AG09319 (cell line): ENCODE data around the gene MYH1.
"Not testable (repeated sequence)": the region's sequence is repeated elsewhere in the genome, so short reads cannot be mapped to it uniquely, and the experiment has no call there.

ENCODE experiments used
- DNase-seq: peaks from one replicate; pipeline ENCODE4 v3.0.0-alpha.2; 2010; ENCODE audit warnings: low read depth; ENCODE audit errors: extremely low read depth
- TF ChIP-seq, protein P1 (sequence below): IDR thresholded peaks from 2 replicates; pipeline ENCODE4 v1.5.1; 2011; ENCODE audit warnings: low read depth, mild to moderate bottlenecking, inconsistent platforms, low read length, moderate library complexity

MYH1 gene

DNA sequence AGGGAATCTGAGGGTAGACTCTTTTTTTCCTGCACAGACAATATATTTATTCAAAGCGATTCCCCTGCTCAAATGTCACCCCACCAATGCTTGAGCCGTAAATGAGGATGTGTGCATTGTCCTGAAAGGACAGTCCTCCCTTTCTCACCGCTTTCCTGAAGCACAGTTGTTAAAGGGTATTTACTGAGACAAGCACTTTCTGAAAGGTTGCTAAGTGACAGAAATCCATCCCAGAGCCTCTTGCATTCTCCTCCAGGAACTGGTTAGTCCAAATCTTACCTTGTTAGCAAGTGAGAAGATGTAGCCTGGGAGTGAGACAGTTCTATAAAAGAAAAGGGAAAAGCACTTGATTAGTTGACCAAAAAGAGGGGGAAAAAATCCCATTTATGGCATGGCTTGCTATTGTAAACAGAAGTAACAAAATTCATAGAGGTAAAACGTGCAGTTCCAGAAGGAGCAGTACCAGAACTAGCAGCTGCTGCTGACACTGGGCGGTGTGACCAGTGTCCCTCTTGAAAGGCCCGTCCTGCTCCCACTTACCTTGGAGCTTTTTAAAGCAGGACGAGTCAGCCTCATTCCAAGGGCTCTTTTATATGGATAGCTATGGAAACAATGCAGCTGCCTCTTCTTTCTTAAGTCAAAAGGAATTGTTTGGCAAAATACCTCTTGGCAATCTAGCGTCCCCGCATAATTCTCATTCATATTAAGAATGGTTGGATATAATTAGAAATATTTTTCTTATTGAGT lies 30.9 kb upstream of the MYH1 start, which contains the start of gene MYH2:
TSS of gene MYH2 (minus strand) at position 563 of the 747 bp plus-strand sequence. CDS start 1,738 bp downstream, outside the sequence.
- TF ChIP-seq, protein P1, sequence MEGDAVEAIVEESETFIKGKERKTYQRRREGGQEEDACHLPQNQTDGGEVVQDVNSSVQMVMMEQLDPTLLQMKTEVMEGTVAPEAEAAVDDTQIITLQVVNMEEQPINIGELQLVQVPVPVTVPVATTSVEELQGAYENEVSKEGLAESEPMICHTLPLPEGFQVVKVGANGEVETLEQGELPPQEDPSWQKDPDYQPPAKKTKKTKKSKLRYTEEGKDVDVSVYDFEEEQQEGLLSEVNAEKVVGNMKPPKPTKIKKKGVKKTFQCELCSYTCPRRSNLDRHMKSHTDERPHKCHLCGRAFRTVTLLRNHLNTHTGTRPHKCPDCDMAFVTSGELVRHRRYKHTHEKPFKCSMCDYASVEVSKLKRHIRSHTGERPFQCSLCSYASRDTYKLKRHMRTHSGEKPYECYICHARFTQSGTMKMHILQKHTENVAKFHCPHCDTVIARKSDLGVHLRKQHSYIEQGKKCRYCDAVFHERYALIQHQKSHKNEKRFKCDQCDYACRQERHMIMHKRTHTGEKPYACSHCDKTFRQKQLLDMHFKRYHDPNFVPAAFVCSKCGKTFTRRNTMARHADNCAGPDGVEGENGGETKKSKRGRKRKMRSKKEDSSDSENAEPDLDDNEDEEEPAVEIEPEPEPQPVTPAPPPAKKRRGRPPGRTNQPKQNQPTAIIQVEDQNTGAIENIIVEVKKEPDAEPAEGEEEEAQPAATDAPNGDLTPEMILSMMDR = no peak
- no peak for DNase-seq

DNA sequence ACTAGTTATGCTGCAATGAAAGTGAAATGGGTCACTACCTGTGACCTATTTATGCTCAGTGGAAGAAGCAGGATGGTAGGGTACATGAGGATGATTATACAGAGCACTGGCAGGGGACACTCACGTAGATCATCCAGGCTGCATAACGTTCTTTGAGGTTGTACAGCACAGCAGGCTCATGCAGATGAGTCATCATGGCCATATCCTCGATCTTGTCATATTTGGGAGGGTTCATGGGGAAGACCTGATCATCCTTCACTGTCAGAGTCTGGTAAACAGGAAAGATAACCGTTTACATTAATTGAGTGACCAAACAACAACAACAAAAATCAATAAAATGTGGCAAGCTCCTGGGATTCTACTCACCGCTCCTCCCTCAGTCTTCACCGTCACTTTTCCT lies 29.0 kb upstream of the MYH1 start:
- DNase-seq = no peak
- TF ChIP-seq, protein P1 = no peak

DNA sequence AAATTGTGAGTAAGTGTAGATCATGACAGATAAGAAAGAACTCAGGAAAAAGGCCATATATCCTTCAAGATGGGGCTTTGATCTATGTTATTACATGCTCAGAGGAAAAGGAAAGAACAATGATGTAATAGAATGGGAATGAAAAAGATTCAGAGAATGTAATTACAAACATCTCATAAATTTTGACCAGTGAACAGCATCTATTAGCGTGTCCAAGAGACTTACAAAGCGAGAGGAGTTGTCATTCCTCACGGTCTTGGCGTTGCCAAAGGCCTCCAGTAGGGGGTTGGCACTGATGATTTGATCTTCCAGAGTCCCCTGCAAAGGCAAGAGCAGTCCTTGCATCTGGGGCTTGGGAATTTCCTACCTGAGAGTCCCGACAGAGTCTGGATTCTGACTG lies 25.1 kb upstream of the MYH1 start:
- not testable (repeated sequence) for DNase-seq

DNA sequence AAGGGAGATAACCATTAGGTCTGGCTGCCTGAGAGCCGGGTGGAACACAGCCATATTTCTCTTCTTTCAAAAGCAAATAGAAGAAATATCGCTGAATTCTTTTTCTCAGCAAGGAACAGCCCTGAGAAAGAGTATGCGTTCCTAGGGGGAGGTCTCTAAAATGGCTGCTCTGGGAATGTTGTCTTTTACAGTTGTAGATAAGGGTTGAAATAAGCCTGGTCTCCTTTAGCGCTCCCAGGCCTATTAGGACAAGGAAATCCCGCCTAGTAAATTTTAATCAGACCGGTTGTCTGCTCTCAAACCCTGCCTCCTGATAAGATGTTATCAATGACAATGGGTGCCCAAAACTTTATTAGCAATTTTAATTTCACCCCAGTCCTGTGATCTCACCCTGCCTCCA lies 22.8 kb upstream of the MYH1 start:
- not testable (repeated sequence) for DNase-seq

DNA sequence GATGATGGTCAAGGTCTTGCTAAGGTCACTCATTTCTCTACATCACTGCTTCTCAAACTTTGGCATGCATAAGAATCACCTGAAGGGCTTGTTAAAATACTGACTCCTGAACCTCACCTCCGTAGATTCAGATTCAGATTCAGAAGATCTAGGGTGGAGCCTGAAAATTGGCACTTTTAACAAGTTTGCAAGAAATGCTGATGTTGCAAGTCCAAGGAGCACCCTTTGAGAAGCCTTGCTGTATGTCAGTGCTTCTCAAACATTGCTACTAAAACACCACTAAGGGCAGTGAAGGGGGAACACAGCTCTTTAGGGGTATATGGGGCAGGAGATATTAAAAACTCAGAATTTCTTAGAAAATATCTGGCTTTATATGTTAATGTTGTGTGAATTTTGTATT lies 13.7 kb upstream of the MYH1 start:
- DNase-seq = no peak
- TF ChIP-seq, protein P1 = no peak

DNA sequence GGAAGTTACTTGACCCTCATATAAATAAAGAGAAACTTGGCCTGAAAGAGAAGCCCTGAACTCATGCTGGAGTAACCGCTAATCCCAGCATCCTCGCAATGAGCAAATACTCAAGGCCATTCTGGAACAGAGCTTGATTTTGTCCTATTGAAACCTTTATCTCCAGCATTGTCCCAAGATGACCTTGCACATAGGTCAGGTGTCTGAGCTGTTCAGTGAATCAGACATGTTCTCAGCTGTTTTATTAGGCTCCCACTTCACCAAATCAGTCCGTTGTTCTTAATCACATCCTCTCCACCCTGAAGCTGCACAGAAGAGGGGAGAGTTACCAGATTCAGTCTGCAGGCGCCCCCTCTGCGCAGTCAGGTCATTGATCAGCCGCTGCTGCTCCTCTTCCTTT lies 9.1 kb upstream of the MYH1 start:
- no peak for DNase-seq
- TF ChIP-seq, protein P1 = no peak

DNA sequence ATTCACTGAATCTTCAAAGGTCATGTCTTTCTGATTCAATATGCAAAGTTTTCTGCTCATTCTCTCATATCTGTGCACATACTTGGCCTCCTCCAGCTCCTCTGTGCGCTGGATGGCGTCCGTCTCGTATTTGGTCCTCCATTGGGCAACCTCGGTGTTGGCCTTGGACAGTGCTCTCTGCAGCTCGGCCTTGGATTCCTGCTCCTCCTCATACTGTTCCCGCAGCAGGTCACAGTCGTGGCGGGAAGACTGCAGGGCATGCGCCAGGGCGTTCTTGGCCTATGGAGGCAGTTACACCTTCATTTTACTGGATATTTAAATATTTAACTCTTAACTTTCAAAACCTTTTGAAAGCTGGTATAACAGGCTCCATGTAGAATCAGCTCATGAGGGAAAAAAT lies 8.2 kb upstream of the MYH1 start:
- no peak for DNase-seq
- TF ChIP-seq, protein P1 = no peak

DNA sequence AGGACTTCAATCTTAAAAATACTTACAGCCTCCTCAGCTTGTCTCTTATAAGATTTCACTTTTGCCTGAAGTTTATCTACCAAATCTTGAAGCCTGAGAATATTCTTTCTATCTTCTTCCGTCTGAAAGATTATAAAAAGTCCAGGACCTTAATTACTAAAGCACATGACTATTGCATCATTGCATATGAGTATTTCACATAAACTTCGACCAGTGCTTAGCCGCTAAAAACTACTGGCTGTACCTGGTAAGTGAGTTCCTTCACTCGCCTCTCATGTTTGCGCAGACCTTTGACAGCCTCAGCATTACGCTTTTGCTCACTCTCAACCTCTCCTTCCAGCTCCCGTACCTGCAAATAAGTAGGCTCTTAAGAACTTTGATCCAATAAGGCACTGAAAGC lies 4.7 kb upstream of the MYH1 start:
- TF ChIP-seq, protein P1 = no peak
- no peak for DNase-seq
